ENCODE results near the gene UNC5B.

The UNC5B gene

GRCh38 chr10:71263376-71263775 is 51.0 kb downstream of the UNC5B start:
- ChIA-PET CTCF (interaction anchor here (0.8 to 2.4 kb wide), 5 partner anchors 16 to 338 kb away, joined by 3 to 12 read pairs (median 3); no protein-coding TSS in a partner anchor), POLR2A (no interaction called here)
- Histone ChIP-seq H3K4me3 (ENCODE audit: control insufficient read depth in 1 of 7, extremely low read depth in 1 of 7, insufficient read depth in 4 of 7, low read depth in 2 of 7, low read length in 6 of 7) (no peak overlapping the region), H3K36me3 (ENCODE audit: control insufficient read depth in 4 of 4, insufficient read depth in 4 of 4, low read length in 3 of 4) (no peaks in the 10 kb centered on the region), H3K27me3 (replicated peaks in 2 of 5; ENCODE audit: control insufficient read depth in 4 of 5, insufficient read depth in 5 of 5, low read length in 4 of 5) (no peaks in the 10 kb centered on the region), H3K4me1 (ENCODE audit: control extremely low read depth in 1 of 4, control insufficient read depth in 4 of 4, insufficient read depth in 4 of 4, low read length in 3 of 4) (no peaks in the 10 kb centered on the region), H3K9me3 (ENCODE audit: control extremely low read depth in 1 of 5, control insufficient read depth in 4 of 5, insufficient read depth in 2 of 5, low read depth in 1 of 5, low read length in 4 of 5) (no peaks in the 10 kb centered on the region), H3K27ac (ENCODE audit: insufficient read depth in 1 of 2, low read depth in 1 of 2, low read length in 2 of 2, poor library complexity in 1 of 2, severe bottlenecking in 2 of 2) (no peak overlapping the region)
- 94% methylated on average over 8 of the region's 9 CpGs for WGBS (ENCODE audit: insufficient coverage)
- no peak for DNase-seq

DNA sequence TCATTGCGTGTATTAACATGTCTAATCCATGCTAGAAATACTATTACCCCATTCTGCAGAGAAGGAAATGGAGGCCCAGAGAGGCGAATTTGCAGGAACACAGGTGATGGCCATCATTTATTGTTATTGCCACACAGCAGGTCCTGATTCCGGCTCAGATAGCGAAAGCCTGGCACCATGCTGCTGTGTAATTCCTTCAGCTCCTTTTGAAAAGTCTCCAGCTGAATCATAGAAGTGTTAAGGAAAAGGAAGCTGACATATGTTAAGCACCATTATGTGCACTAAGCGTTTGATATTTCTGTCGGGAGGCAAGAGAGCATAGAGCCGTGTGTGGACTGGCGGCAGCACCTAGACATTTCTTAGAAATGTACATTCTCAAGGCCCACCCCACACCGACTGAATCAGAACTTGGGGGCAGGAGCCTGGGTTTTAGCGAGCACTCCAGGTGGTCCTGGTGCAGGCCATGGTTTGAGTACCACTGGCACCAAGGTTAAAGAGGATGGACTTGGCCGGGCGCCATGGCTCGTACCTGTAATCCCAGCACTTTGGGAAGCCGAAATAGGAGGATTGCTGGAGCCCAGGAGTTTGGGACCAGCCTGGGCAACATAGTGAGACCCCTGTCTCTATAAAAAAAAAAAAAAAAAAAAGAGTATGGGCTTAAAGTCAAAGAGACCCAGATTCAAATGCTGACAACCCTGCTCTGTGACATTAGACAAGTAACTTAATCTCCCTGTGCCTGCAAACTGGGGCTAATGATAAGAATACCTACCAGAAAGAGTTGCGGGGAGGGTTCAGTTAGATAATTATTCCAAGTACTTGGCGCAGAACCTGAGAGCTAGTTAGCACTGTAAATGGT is 52.2 kb downstream of the UNC5B start:
- Histone ChIP-seq H3K36me3 (ENCODE audit: control insufficient read depth in 4 of 4, insufficient read depth in 4 of 4, low read length in 3 of 4) (no peaks in the 10 kb centered on the region), H3K4me3 (ENCODE audit: control insufficient read depth in 1 of 7, extremely low read depth in 1 of 7, insufficient read depth in 4 of 7, low read depth in 2 of 7, low read length in 6 of 7) (no peak overlapping the region), H3K9me3 (ENCODE audit: control extremely low read depth in 1 of 5, control insufficient read depth in 4 of 5, insufficient read depth in 2 of 5, low read depth in 1 of 5, low read length in 4 of 5) (no peaks in the 10 kb centered on the region), H3K27me3 (replicated peaks in 2 of 5; ENCODE audit: control insufficient read depth in 4 of 5, insufficient read depth in 5 of 5, low read length in 4 of 5) (no peaks in the 10 kb centered on the region), H3K4me1 (ENCODE audit: control extremely low read depth in 1 of 4, control insufficient read depth in 4 of 4, insufficient read depth in 4 of 4, low read length in 3 of 4) (peaks cover 0 to 4% (median 0%) of the 10 kb centered on the region in 4 experiments), H3K27ac (ENCODE audit: insufficient read depth in 1 of 2, low read depth in 1 of 2, low read length in 2 of 2, poor library complexity in 1 of 2, severe bottlenecking in 2 of 2) (no peak overlapping the region)
- no peak for DNase-seq
- WGBS (ENCODE audit: insufficient coverage), result 98% methylated on average over 11 of the region's 16 CpGs
- ChIA-PET CTCF (interaction anchor here (0.7 to 2.4 kb wide), 7 partner anchors 7 to 339 kb away, joined by 3 to 12 read pairs (median 3); no protein-coding TSS in a partner anchor), POLR2A (no interaction called here)

DNA sequence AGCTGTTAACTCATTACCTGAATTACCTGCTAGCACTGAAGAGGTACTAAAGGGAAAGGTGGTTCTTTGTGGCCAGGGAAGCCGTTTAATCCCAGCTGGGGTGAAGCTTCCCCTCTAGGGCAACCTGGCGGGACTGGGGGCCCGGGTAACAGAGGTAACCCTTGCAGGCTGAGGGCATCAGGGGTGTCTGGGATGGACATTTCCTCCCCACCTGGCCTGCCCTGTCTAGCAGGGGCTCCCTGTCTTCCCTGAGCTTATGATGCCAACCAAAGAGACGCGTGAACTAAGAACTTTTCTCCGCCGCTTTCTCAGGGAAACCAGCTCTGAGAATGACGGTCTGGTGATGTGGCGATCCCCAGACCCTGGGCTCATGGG is 52.8 kb downstream of the UNC5B start:
- Histone ChIP-seq H3K9me3 (ENCODE audit: control extremely low read depth in 1 of 5, control insufficient read depth in 4 of 5, insufficient read depth in 2 of 5, low read depth in 1 of 5, low read length in 4 of 5) (no peaks in the 10 kb centered on the region), H3K4me3 (ENCODE audit: control insufficient read depth in 1 of 7, extremely low read depth in 1 of 7, insufficient read depth in 4 of 7, low read depth in 2 of 7, low read length in 6 of 7) (no peak overlapping the region), H3K36me3 (ENCODE audit: control insufficient read depth in 4 of 4, insufficient read depth in 4 of 4, low read length in 3 of 4) (no peaks in the 10 kb centered on the region), H3K27me3 (replicated peaks in 2 of 5; ENCODE audit: control insufficient read depth in 4 of 5, insufficient read depth in 5 of 5, low read length in 4 of 5) (no peaks in the 10 kb centered on the region), H3K4me1 (ENCODE audit: control extremely low read depth in 1 of 4, control insufficient read depth in 4 of 4, insufficient read depth in 4 of 4, low read length in 3 of 4) (peaks cover 0 to 4% (median 0%) of the 10 kb centered on the region in 4 experiments), H3K27ac (ENCODE audit: insufficient read depth in 1 of 2, low read depth in 1 of 2, low read length in 2 of 2, poor library complexity in 1 of 2, severe bottlenecking in 2 of 2) (no peak overlapping the region)
- ChIA-PET POLR2A (no interaction called here), CTCF (interaction anchor here (0.7 to 2.4 kb wide), 6 partner anchors 8 to 339 kb away, joined by 3 to 7 read pairs (median 3); no protein-coding TSS in a partner anchor)
- 88% methylated on average over 9 of the region's 9 CpGs for WGBS (ENCODE audit: insufficient coverage)
- no peak for DNase-seq

- Histone ChIP-seq H3K36me3 (ENCODE audit: control insufficient read depth in 4 of 4, insufficient read depth in 4 of 4, low read length in 3 of 4) (no peaks in the 10 kb centered on the region), H3K9me3 (ENCODE audit: control extremely low read depth in 1 of 5, control insufficient read depth in 4 of 5, insufficient read depth in 2 of 5, low read depth in 1 of 5, low read length in 4 of 5) (no peaks in the 10 kb centered on the region), H3K27me3 (replicated peaks in 2 of 5; ENCODE audit: control insufficient read depth in 4 of 5, insufficient read depth in 5 of 5, low read length in 4 of 5) (no peaks in the 10 kb centered on the region), H3K4me1 (ENCODE audit: control extremely low read depth in 1 of 4, control insufficient read depth in 4 of 4, insufficient read depth in 4 of 4, low read length in 3 of 4) (peaks cover 0 to 7% (median under 1%) of the 10 kb centered on the region in 4 experiments), H3K4me3 (ENCODE audit: control insufficient read depth in 1 of 7, extremely low read depth in 1 of 7, insufficient read depth in 4 of 7, low read depth in 2 of 7, low read length in 6 of 7) (no peak overlapping the region), H3K27ac (ENCODE audit: insufficient read depth in 1 of 2, low read depth in 1 of 2, low read length in 2 of 2, poor library complexity in 1 of 2, severe bottlenecking in 2 of 2) (no peak overlapping the region)
- ChIA-PET POLR2A (no interaction called here), CTCF (interaction anchor here (0.7 to 1.2 kb wide), 4 partner anchors 9 to 339 kb away, joined by 3 read pairs; no protein-coding TSS in a partner anchor)
- no peak for DNase-seq
- 97% methylated on average over 9 of the region's 9 CpGs for WGBS (ENCODE audit: insufficient coverage)
These were observed 53.3 kb downstream of the UNC5B start for GRCh38 chr10:71265618-71266146.

DNA sequence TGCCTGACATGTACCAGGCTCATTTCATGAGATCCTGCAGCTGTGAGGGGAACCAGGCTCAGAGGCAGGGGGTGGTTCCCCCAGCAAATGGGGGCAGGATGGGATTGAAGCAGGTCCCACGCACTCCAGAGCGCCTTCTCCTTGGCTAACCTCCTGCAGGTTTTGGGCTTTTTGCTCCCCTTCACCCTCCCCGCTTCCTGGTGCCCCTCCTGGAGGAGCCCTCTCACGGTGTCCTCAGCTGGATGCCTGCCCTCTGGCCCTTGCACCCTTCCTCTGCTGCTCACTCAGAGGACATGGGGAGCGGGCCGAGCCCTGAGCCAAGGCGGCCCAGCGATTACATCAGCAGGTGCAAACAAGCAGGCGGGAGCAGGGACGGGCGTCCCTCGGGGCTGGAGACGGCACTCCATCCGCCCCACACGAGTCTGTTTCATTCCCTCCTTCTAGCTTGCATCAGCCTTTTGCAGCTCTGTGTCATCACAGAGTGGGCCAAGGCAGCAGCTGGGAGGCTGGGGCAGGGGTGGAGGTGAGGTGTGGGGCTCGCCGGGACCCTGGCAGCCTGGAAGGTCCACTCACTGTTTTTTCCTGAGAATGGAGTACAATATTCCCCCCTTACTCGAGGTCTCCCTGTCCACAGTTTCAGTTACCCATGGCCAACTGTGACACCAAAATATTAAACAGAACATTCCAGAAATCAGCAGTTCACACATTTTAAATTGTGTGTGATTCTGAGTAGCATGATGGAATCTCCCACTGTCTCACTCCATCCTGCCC is 54.0 kb downstream of the UNC5B start:
- Histone ChIP-seq H3K4me1 (ENCODE audit: control extremely low read depth in 1 of 4, control insufficient read depth in 4 of 4, insufficient read depth in 4 of 4, low read length in 3 of 4) (peaks cover 0 to 11% (median 2%) of the 10 kb centered on the region in 4 experiments), H3K9me3 (ENCODE audit: control extremely low read depth in 1 of 5, control insufficient read depth in 4 of 5, insufficient read depth in 2 of 5, low read depth in 1 of 5, low read length in 4 of 5) (no peaks in the 10 kb centered on the region), H3K36me3 (ENCODE audit: control insufficient read depth in 4 of 4, insufficient read depth in 4 of 4, low read length in 3 of 4) (no peaks in the 10 kb centered on the region), H3K27ac (ENCODE audit: insufficient read depth in 1 of 2, low read depth in 1 of 2, low read length in 2 of 2, poor library complexity in 1 of 2, severe bottlenecking in 2 of 2) (no peak overlapping the region), H3K4me3 (ENCODE audit: control insufficient read depth in 1 of 7, extremely low read depth in 1 of 7, insufficient read depth in 4 of 7, low read depth in 2 of 7, low read length in 6 of 7) (no peak overlapping the region), H3K27me3 (replicated peaks in 2 of 5; ENCODE audit: control insufficient read depth in 4 of 5, insufficient read depth in 5 of 5, low read length in 4 of 5) (no peaks in the 10 kb centered on the region)
- ChIA-PET CTCF (interaction anchor here (0.7 to 2.2 kb wide), 10 partner anchors 9 to 362 kb away, joined by 3 to 10 read pairs (median 3); no protein-coding TSS in a partner anchor), POLR2A (no interaction called here)
- 95% methylated on average over 14 of the region's 18 CpGs for WGBS (ENCODE audit: insufficient coverage)
- DNase-seq, result no peak

GRCh38 chr10:71266918-71267442 is 54.6 kb downstream of the UNC5B start:
- ChIA-PET CTCF (interaction anchor here (0.7 to 2.2 kb wide), 9 partner anchors 8 to 363 kb away, joined by 3 to 10 read pairs (median 4); no protein-coding TSS in a partner anchor), POLR2A (no interaction called here)
- Histone ChIP-seq H3K4me3 (ENCODE audit: control insufficient read depth in 1 of 7, extremely low read depth in 1 of 7, insufficient read depth in 4 of 7, low read depth in 2 of 7, low read length in 6 of 7) (no peak overlapping the region), H3K27ac (ENCODE audit: insufficient read depth in 1 of 2, low read depth in 1 of 2, low read length in 2 of 2, poor library complexity in 1 of 2, severe bottlenecking in 2 of 2) (no peak overlapping the region), H3K36me3 (ENCODE audit: control insufficient read depth in 4 of 4, insufficient read depth in 4 of 4, low read length in 3 of 4) (no peaks in the 10 kb centered on the region), H3K27me3 (replicated peaks in 2 of 5; ENCODE audit: control insufficient read depth in 4 of 5, insufficient read depth in 5 of 5, low read length in 4 of 5) (no peaks in the 10 kb centered on the region), H3K4me1 (ENCODE audit: control extremely low read depth in 1 of 4, control insufficient read depth in 4 of 4, insufficient read depth in 4 of 4, low read length in 3 of 4) (peaks cover 0 to 17% (median 9%) of the 10 kb centered on the region in 4 experiments), H3K9me3 (ENCODE audit: control extremely low read depth in 1 of 5, control insufficient read depth in 4 of 5, insufficient read depth in 2 of 5, low read depth in 1 of 5, low read length in 4 of 5) (no peaks in the 10 kb centered on the region)
- DNase-seq, result no peak
- 93% methylated on average over 5 of the region's 8 CpGs for WGBS (ENCODE audit: insufficient coverage)

Measured in common myeloid progenitor, CD34-positive (primary cell).